ENCODE data around the gene LCP2. TPM values are rescaled to one million over a fixed set of nuclear protein-coding genes. Genes with fewer than 3 reads are reported as not detected.

Gene LCP2
- total RNA-seq, 1 donor from 2014 or later, result 0.09 TPM

DNA sequence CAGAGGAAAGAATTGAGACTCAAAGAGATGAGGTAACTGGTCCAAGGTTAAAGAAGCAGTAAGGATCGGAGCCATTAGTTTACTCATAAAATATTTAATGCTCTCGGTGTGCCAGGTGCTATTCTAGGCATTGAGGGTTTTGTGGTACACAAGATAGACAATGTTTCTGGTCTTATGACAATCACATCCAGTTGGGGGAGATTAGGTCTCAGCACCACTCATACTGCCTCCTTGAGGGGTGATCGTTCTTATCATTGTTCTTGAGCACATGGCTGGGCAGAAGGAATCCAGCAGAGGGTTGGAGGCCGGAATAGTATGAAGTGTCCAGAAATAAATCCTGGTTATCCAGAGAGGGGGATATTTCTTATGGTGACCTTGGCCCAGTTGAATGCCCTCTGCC lies 40.7 kb upstream of the LCP2 start:
- Mint-ChIP-seq H3K4me3 (ENCODE audit: unreplicated experiment) (no peak overlapping the region), H3K4me1 (ENCODE audit: low read depth, unreplicated experiment) (peaks cover 2% of the 10 kb centered on the region), H3K27ac (ENCODE audit: unreplicated experiment) (no peak overlapping the region), H3K9me3 (ENCODE audit: unreplicated experiment) (no peaks in the 10 kb centered on the region), H3K27me3 (ENCODE audit: low read depth, unreplicated experiment) (peaks cover 17% of the 10 kb centered on the region), H3K36me3 (ENCODE audit: low read depth, unreplicated experiment) (no peaks in the 10 kb centered on the region)
- FAIRE-seq, result no peak
- no peaks in the 10 kb centered on the region for H3K36me3 ChIP-seq (ENCODE audit: insufficient read depth, low read length)
- no peaks in the 10 kb centered on the region for H3K4me1 ChIP-seq (ENCODE audit: insufficient read depth, low read length)
- no peaks in the 10 kb centered on the region for H3K79me2 ChIP-seq (ENCODE audit: insufficient read depth, low read length)
- H4K20me1 ChIP-seq (ENCODE audit: insufficient read depth, low read length), result no peaks in the 10 kb centered on the region
- no peak overlapping the region for H3K4me2 ChIP-seq (ENCODE audit: low read length)
- DNase-seq (ENCODE audit: low read depth), result no peak
- H3K9ac ChIP-seq (ENCODE audit: low read length), result no peak overlapping the region
- H3K4me3 ChIP-seq (ENCODE audit: insufficient read depth, low read depth, low read length), result no peak overlapping the region
- no peaks in the 10 kb centered on the region for H3K27me3 ChIP-seq (ENCODE audit: insufficient read depth, low read length)
- H2AFZ ChIP-seq (ENCODE audit: low read depth, low read length), result no peak overlapping the region
- TF ChIP-seq, protein P1, sequence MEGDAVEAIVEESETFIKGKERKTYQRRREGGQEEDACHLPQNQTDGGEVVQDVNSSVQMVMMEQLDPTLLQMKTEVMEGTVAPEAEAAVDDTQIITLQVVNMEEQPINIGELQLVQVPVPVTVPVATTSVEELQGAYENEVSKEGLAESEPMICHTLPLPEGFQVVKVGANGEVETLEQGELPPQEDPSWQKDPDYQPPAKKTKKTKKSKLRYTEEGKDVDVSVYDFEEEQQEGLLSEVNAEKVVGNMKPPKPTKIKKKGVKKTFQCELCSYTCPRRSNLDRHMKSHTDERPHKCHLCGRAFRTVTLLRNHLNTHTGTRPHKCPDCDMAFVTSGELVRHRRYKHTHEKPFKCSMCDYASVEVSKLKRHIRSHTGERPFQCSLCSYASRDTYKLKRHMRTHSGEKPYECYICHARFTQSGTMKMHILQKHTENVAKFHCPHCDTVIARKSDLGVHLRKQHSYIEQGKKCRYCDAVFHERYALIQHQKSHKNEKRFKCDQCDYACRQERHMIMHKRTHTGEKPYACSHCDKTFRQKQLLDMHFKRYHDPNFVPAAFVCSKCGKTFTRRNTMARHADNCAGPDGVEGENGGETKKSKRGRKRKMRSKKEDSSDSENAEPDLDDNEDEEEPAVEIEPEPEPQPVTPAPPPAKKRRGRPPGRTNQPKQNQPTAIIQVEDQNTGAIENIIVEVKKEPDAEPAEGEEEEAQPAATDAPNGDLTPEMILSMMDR (IDR thresholded peaks at IDR 0.05; ENCODE audit: insufficient read depth, low read depth, low read length), result no peak
- TF ChIP-seq EZH2 (IDR thresholded peaks at IDR 0.05; ENCODE audit: insufficient read depth, low read length), result no peak
- peaks cover 4% of the 10 kb centered on the region for H3K9me3 ChIP-seq (ENCODE audit: insufficient read depth, low read depth, low read length)
- no peak overlapping the region for H3K27ac ChIP-seq (ENCODE audit: low read depth, low read length)

DNA sequence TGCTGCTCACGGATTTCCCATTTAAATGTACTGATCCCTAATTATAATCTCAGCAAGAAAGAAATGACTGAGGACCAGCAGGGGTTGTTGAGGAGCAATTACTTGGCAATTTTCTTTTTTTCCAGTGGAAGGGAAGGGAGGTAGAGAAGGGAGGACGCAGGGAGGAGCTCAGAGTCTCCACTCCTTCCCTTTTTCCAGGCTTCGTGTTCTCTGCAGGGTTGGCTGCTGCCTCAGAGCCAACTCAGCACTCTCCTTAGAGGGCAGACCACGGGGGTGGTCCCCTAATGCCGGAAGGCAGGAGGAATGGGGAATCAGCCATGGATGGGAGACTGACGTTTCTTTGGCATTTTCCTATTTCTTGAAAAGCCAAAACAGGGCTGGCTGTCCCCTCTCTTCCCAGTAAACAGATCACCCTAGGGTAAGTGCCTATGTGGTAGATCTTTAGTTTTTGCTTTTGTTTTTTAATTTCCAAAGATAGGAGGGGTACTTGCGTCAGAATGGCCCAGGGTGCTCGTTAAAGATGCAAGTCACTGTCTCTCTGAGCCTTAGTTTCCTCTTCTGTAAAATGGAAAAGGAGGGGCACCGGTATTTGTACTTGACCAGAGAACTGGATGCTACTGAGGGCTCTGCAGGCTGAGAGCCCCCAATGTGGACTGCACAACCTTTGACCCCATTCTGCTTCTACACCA lies 39.6 kb upstream of the LCP2 start:
- Histone ChIP-seq H3K36me3 (ENCODE audit: insufficient read depth, low read length) (no peaks in the 10 kb centered on the region), H2AFZ (ENCODE audit: low read depth, low read length) (no peak overlapping the region), H3K4me3 (ENCODE audit: insufficient read depth, low read depth, low read length) (no peak overlapping the region), H3K27ac (ENCODE audit: low read depth, low read length) (no peak overlapping the region), H3K4me2 (ENCODE audit: low read length) (no peak overlapping the region), H3K9me3 (ENCODE audit: insufficient read depth, low read depth, low read length) (peaks cover 4% of the 10 kb centered on the region), H3K79me2 (ENCODE audit: insufficient read depth, low read length) (no peaks in the 10 kb centered on the region), H3K4me1 (ENCODE audit: insufficient read depth, low read length) (no peaks in the 10 kb centered on the region), H4K20me1 (ENCODE audit: insufficient read depth, low read length) (no peaks in the 10 kb centered on the region), H3K9ac (ENCODE audit: low read length) (no peak overlapping the region), H3K27me3 (ENCODE audit: insufficient read depth, low read length) (no peaks in the 10 kb centered on the region)
- H3K27me3 Mint-ChIP-seq (ENCODE audit: low read depth, unreplicated experiment), result peaks cover 17% of the 10 kb centered on the region
- H3K9me3 Mint-ChIP-seq (ENCODE audit: unreplicated experiment), result no peaks in the 10 kb centered on the region
- no peak for DNase-seq (ENCODE audit: low read depth)
- no peak overlapping the region for H3K4me3 Mint-ChIP-seq (ENCODE audit: unreplicated experiment)
- no peak overlapping the region for H3K27ac Mint-ChIP-seq (ENCODE audit: unreplicated experiment)
- no peaks in the 10 kb centered on the region for H3K36me3 Mint-ChIP-seq (ENCODE audit: low read depth, unreplicated experiment)
- FAIRE-seq, result no peak
- no peak for TF ChIP-seq EZH2 (IDR thresholded peaks at IDR 0.05; ENCODE audit: insufficient read depth, low read length)
- TF ChIP-seq, protein P1 (IDR thresholded peaks at IDR 0.05; ENCODE audit: insufficient read depth, low read depth, low read length), result no peak
- peaks cover 8% of the 10 kb centered on the region for H3K4me1 Mint-ChIP-seq (ENCODE audit: low read depth, unreplicated experiment)

DNA sequence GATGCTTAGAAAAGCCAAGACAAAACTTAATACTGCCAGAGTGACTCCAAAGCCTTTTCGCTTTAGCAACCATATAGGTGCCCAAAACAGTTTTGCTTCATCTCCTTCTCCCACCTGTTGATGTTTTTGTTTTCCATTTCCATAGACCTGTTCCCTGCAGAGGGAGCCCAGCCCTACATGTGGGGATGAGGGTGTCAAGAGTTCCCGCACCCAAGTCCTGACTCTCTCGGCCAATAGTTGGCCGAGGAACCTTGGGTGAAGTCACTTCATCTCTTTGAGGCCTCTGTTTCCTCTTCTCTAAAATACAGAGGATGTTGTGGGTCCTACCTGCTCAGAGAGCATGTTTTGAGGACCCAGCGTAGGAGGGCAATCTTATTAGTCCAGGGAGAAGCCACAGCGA lies 38.5 kb upstream of the LCP2 start:
- H3K27me3 Mint-ChIP-seq (ENCODE audit: low read depth, unreplicated experiment), result peaks cover 17% of the 10 kb centered on the region
- H3K4me3 ChIP-seq (ENCODE audit: insufficient read depth, low read depth, low read length), result no peak overlapping the region
- H3K79me2 ChIP-seq (ENCODE audit: insufficient read depth, low read length), result no peaks in the 10 kb centered on the region
- no peaks in the 10 kb centered on the region for H3K9me3 ChIP-seq (ENCODE audit: insufficient read depth, low read depth, low read length)
- TF ChIP-seq, protein P1 (IDR thresholded peaks at IDR 0.05; ENCODE audit: insufficient read depth, low read depth, low read length), result no peak
- TF ChIP-seq EZH2 (IDR thresholded peaks at IDR 0.05; ENCODE audit: insufficient read depth, low read length), result no peak
- no peaks in the 10 kb centered on the region for H3K36me3 Mint-ChIP-seq (ENCODE audit: low read depth, unreplicated experiment)
- no peaks in the 10 kb centered on the region for H3K9me3 Mint-ChIP-seq (ENCODE audit: unreplicated experiment)
- no peak overlapping the region for H3K4me3 Mint-ChIP-seq (ENCODE audit: unreplicated experiment)
- FAIRE-seq, result no peak
- no peaks in the 10 kb centered on the region for H3K27me3 ChIP-seq (ENCODE audit: insufficient read depth, low read length)
- H3K36me3 ChIP-seq (ENCODE audit: insufficient read depth, low read length), result no peaks in the 10 kb centered on the region
- H3K4me2 ChIP-seq (ENCODE audit: low read length), result no peak overlapping the region
- no peak overlapping the region for H3K27ac ChIP-seq (ENCODE audit: low read depth, low read length)
- H3K4me1 Mint-ChIP-seq (ENCODE audit: low read depth, unreplicated experiment), result peaks cover 12% of the 10 kb centered on the region
- H4K20me1 ChIP-seq (ENCODE audit: insufficient read depth, low read length), result no peaks in the 10 kb centered on the region
- no peak overlapping the region for H3K9ac ChIP-seq (ENCODE audit: low read length)
- H3K27ac Mint-ChIP-seq (ENCODE audit: unreplicated experiment), result no peak overlapping the region
- no peak for DNase-seq (ENCODE audit: low read depth)
- H3K4me1 ChIP-seq (ENCODE audit: insufficient read depth, low read length), result no peaks in the 10 kb centered on the region
- H2AFZ ChIP-seq (ENCODE audit: low read depth, low read length), result no peak overlapping the region
